Pancreas (tissue), 10 donors: ENCODE results near the gene SPIRE2. TPM values are rescaled to one million over a fixed set of nuclear protein-coding genes. Genes with fewer than 3 reads are reported as not detected.

ENCODE experiments used
- ATAC-seq, 4 donors: fragments of 200-7000 bp; cut with Tn5 transposase; one replicate each; pipeline versions ENCODE4 v1.8.0 to v1.9.1; 2020; ENCODE audit warnings: mild to moderate bottlenecking in 4 of 4, moderate library complexity in 4 of 4
- DNase-seq, 6 donors: peaks; one replicate each; pipeline ENCODE4 v3.0.0-alpha.2; 2020
- FAIRE-seq: peaks from 2 replicates; lab custom pipeline; 2012; peaks lifted over from hg19 to GRCh38; lab: Jason Lieb, UNC
- H3K27ac ChIP-seq, 4 donors: fragments of 200-600 bp; sonication (generic); 1 replicate in 3 of 4; 2 replicates in 1 of 4; pipeline versions ENCODE4 v1.5.0 to v1.8.0; 2020
- H3K27me3 ChIP-seq, 4 donors: fragments of 200-600 bp; one replicate each; pipeline ENCODE4 v1.8.0; 2021
- H3K36me3 ChIP-seq, 3 donors: fragments of 200-600 bp; sonication (generic) in 1 of 3; one replicate each; pipeline versions ENCODE4 v1.5.0 to v1.8.0; 2020 to 2021
- H3K4me1 ChIP-seq, 3 donors: fragments of 200-600 bp; one replicate each; pipeline ENCODE4 v1.8.0; 2021
- H3K4me3 ChIP-seq, 4 donors: fragments of 200-600 bp; sonication (generic) in 2 of 4; one replicate each; pipeline versions ENCODE4 v1.5.0 to v1.8.0; 2020 to 2021
- H3K9me3 ChIP-seq, 4 donors: fragments of 200-600 bp; one replicate each; pipeline ENCODE4 v1.8.0; 2021
- CTCF ChIP-seq, 4 donors: fragments of 200-600 bp; sonication (generic) in 3 of 4; IDR thresholded peaks; one replicate each; pipeline versions ENCODE4 v1.5.0 to v1.8.0; 2021; ENCODE audit warnings: antibody characterized with exemption in 4 of 4
- WGBS, 2 donors: extraction: QIAGEN DNeasy Blood & Tissue Kit; methylation state at CpG; one replicate each; pipeline ENCODE4 v1.1.7; 2013; 5-methylcytosine and 5-hydroxymethylcytosine counted together
- intact Hi-C, 3 donors: fragments of 100-400 bp; cut with DNase I; formaldehyde crosslinking; loops; one replicate each; pipeline versions ENCODE4 v1.11.1 to v1.14.2; 2022
- polyA plus RNA-seq, 2 donors: library from polyadenylated mRNA; stranded (reverse); fragments of 200-250 nt; gene quantifications; one replicate each; pipeline ENCODE4 v1.2.3, GENCODE V29; 2013
- total RNA-seq, 6 donors: library from RNA; stranded (reverse); fragmentation: NEBNext Ultra II Directional in 4 of 6; extraction: Animal tissue kit (Norgen Biotek cat#: 25700) in 4 of 6; gene quantifications; one replicate each; pipeline versions ENCODE4 v1.2.1 to v1.2.4, GENCODE V29; 2021 to 2023
- donor health status: healthy with polysubstance abuse.
- donor health status: DM: no; HTN: no; CAD: no; lungs with moderate emphysema.
- donor health status: DM: no; HTN: no; CAD: no.
- donor health status: control.
- donor health status: control.
- donor health status: Bipolar disorder and iron deficiency.
- donor health status: DM: yes; HTN: yes; CAD: no.
- donor health status: DM: no; HTN: no; CAD: no.
- donor health status: DM: no; HTN: no; CAD: no.
- donor health status: DM: yes; HTN: yes; CAD: no.

Gene SPIRE2
- total and polyA plus RNA-seq, 8 donors, result 1.6 to 11.5 (median 2.8) TPM

- no peaks in the 10 kb centered on the region for H3K27me3 ChIP-seq
- DNase-seq, result peak in 1 of 6 donors; percentile 40
- H3K4me1 ChIP-seq, result no peaks in the 10 kb centered on the region
- no peak for ATAC-seq
- FAIRE-seq, result no peak
- no peaks in the 10 kb centered on the region for H3K9me3 ChIP-seq
- intact Hi-C loops, result no loop called here
- no peak overlapping the region for H3K27ac ChIP-seq
- no peak overlapping the region for H3K4me3 ChIP-seq
- no peak for TF ChIP-seq CTCF (IDR thresholded peaks at IDR 0.05)
- peaks cover 4 to 54% (median 25%) of the 10 kb centered on the region in 3 donors for H3K36me3 ChIP-seq
- WGBS, 2 donors, result 91 to 94% methylated on average over 19 of the region's 19 CpGs
Observed at GRCh38 chr16:89903908-89904515, 75.7 kb downstream of the SPIRE2 start.

GRCh38 chr16:89904606-89905510 lies 76.6 kb downstream of the SPIRE2 start:
- intact Hi-C loops, result no loop called here

GRCh38 chr16:89905511-89906139 lies 77.3 kb downstream of the SPIRE2 start:
- TF ChIP-seq CTCF (IDR thresholded peaks at IDR 0.05), result no peak
- H3K9me3 ChIP-seq, result no peaks in the 10 kb centered on the region
- intact Hi-C loops, result no loop called here
- DNase-seq (peak in 1 of 6 donors; percentile 50), FAIRE-seq (no peak), ATAC-seq (no peak)
- H3K4me3 ChIP-seq, result no peak overlapping the region
- H3K27me3 ChIP-seq, result no peaks in the 10 kb centered on the region
- H3K27ac ChIP-seq, result no peak overlapping the region
- WGBS, 2 donors, result 93 to 94% methylated on average over 23 of the region's 23 CpGs
- peaks cover 0 to 39% (median 18%) of the 10 kb centered on the region in 3 donors for H3K36me3 ChIP-seq
- H3K4me1 ChIP-seq, result no peaks in the 10 kb centered on the region

More at GRCh38 chr16:89904606-89905510, 76.6 kb downstream of the SPIRE2 start:
- Histone ChIP-seq H3K27me3 (no peaks in the 10 kb centered on the region), H3K27ac (no peak overlapping the region), H3K4me3 (no peak overlapping the region), H3K4me1 (no peaks in the 10 kb centered on the region), H3K9me3 (no peaks in the 10 kb centered on the region), H3K36me3 (peaks cover under 1 to 45% (median 18%) of the 10 kb centered on the region in 3 donors)
- DNase-seq (peak in 1 of 6 donors; percentile 72), ATAC-seq (peak in 2 of 4 donors; percentile 4 to 16), FAIRE-seq (no peak)
- 90 to 94% methylated on average over 31 of the region's 31 CpGs for WGBS, 2 donors
- TF ChIP-seq CTCF (IDR thresholded peaks at IDR 0.05), result no peak

- FAIRE-seq (no peak), ATAC-seq (no peak), DNase-seq (peak in 1 of 6 donors; percentile 39)
- Histone ChIP-seq H3K36me3 (peaks cover 0 to 41% (median 14%) of the 10 kb centered on the region in 3 donors), H3K9me3 (no peaks in the 10 kb centered on the region), H3K4me3 (no peak overlapping the region), H3K27me3 (no peaks in the 10 kb centered on the region), H3K4me1 (no peaks in the 10 kb centered on the region), H3K27ac (no peak overlapping the region)
- no peak for TF ChIP-seq CTCF (IDR thresholded peaks at IDR 0.05)
- 96 to 97% methylated on average over 40 of the region's 40 CpGs for WGBS, 2 donors
- intact Hi-C loops, result no loop called here
Observed at GRCh38 chr16:89906140-89907025, 78.1 kb downstream of the SPIRE2 start.
